ENCODE measurements around the gene GOLGA6L25. TPM values are rescaled to one million over a fixed set of nuclear protein-coding genes. Genes with fewer than 3 reads are reported as not detected.
"Not testable (repeated sequence)": the region's sequence is repeated elsewhere in the genome, so short reads cannot be mapped to it uniquely, and the experiment has no call there.

The GOLGA6L25 gene, protein sequence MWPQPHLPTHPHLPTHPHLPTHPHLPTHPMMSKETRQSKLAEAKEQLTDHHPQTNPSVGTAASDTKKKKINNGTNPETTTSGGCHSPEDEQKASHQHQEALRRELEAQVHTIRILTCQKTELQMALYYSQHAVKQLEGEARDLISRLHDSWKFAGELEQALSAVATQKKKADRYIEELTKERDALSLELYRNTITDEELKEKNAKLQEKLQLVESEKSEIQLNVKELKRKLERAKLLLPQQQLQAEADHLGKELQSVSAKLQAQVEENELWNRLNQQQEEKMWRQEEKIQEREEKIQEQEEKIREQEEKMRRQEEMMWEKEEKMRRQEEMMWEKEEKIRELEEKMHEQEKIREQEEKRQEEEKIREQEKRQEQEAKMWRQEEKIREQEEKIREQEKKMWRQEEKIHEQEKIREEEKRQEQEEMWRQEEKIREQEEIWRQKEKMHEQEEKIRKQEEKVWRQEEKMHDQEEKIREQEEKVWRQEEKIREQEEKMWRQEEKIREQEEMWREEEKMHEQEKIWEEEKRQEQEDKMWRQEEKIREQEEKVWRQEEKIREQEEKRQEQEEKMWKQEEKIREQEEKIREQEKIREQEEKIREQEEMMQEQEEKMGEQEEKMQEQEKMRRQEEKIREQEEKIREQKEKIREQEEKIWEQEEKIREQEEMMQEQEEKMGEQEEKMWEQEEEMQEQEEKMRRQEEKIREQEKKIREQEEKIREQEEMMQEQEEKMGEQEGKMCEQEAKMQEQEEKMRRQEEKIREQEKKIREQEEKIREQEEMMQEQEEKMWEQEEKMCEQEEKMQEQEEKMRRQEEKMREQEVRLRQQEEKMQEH
- total RNA-seq: not detected in 2 replicates
- long read RNA-seq: 0 reads

DNA sequence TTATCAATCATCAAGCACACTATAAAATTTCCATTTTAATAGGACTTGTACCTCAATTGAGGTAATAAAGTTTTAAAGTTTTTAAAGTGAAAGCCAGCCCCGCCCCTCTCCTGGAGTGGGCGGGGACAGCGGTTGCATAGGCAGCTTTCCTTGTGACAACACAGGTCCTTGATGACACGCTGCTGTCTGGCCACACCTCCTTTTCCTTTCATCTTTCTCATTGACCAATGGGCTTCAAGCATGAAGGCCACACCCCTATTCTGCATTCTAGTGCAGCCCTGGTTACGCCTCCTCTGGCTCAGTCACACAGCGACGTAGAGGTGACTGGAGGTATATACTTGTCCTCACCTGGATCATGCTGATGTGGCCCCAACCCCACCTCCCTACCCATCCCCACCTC is at the start of gene GOLGA6L25:
Gene GOLGA6L25, plus strand, starts transcription at position 301 of the 400 bp plus-strand sequence. Its CDS starts 61 bp downstream, at position 362.
- H3K36me3 Mint-ChIP-seq (ENCODE audit: insufficient read depth); H3K9me3 Mint-ChIP-seq (ENCODE audit: low read depth); H3K27ac Mint-ChIP-seq; H3K27me3 Mint-ChIP-seq; H3K4me1 Mint-ChIP-seq (ENCODE audit: low read depth); DNase-seq (ENCODE audit: low spot score, unreplicated experiment); H3K4me3 Mint-ChIP-seq (ENCODE audit: low read depth): not testable (repeated sequence)

GRCh38 chr15:28508217-28508889 is 45.0 kb upstream of the GOLGA6L25 start:
- H3K4me1 Mint-ChIP-seq (ENCODE audit: low read depth); H3K4me3 Mint-ChIP-seq (ENCODE audit: low read depth); DNase-seq (ENCODE audit: low spot score, unreplicated experiment); H3K27me3 Mint-ChIP-seq; H3K36me3 Mint-ChIP-seq (ENCODE audit: insufficient read depth); H3K9me3 Mint-ChIP-seq (ENCODE audit: low read depth); H3K27ac Mint-ChIP-seq: not testable (repeated sequence)

DNA sequence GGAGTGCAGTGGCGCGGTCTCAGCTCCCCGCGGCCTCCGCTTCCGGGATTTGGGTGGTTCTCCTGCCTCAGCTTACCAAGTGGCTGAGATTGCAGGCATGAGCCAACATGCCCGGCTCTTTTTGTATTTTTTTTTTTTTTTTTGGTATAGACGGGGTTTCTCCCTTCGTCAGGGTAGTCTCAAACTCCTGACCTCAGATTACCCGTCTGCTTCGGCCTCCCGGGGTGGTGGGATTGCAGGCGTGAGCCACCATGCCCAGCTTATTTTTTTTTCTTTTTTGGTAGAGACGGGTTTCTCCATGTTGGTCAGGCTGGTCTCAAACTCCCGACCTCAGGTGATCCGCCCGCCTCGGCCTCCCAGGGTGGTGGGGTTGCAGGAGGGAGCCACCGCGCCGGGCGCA is 39.2 kb upstream of the GOLGA6L25 start:
- not testable (repeated sequence) for H3K9me3 Mint-ChIP-seq (ENCODE audit: low read depth)

DNA sequence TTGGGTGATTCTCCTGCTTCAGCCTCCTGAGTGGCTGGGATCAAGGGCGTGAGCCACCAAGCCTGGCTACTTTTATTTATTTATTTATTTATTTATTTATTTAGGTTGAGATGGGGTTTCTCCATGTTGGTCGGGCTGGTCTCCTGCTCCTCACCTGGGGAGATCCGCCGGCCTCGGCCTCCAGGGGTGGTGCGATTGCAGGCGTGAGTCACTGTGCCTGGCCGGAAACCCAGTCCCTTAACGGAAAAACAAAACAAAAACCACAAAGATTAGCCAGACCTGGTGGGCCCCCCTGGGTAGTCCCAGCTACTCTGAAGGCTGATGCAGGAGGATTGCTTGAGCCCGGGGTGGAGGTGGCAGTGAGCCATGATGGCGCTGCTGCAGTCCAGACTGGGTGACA is 38.2 kb upstream of the GOLGA6L25 start:
- H3K27me3 Mint-ChIP-seq; H3K4me1 Mint-ChIP-seq (ENCODE audit: low read depth); H3K36me3 Mint-ChIP-seq (ENCODE audit: insufficient read depth); H3K4me3 Mint-ChIP-seq (ENCODE audit: low read depth); H3K27ac Mint-ChIP-seq; H3K9me3 Mint-ChIP-seq (ENCODE audit: low read depth); DNase-seq (ENCODE audit: low spot score, unreplicated experiment): not testable (repeated sequence)

More for the DNA sequence above, 39.2 kb upstream of the GOLGA6L25 start:
- not testable (repeated sequence) for H3K36me3 Mint-ChIP-seq (ENCODE audit: insufficient read depth); H3K27ac Mint-ChIP-seq; DNase-seq (ENCODE audit: low spot score, unreplicated experiment); H3K27me3 Mint-ChIP-seq; H3K4me3 Mint-ChIP-seq (ENCODE audit: low read depth); H3K4me1 Mint-ChIP-seq (ENCODE audit: low read depth)

GRCh38 chr15:28532954-28533353 is 20.4 kb upstream of the GOLGA6L25 start, which contains the start of gene GOLGA8G:
GOLGA8G (minus strand) TSS chr15:28532971; CDS start chr15:28532909, 62 bp downstream.
- H3K27me3 Mint-ChIP-seq; H3K4me1 Mint-ChIP-seq (ENCODE audit: low read depth); H3K9me3 Mint-ChIP-seq (ENCODE audit: low read depth); H3K36me3 Mint-ChIP-seq (ENCODE audit: insufficient read depth); H3K4me3 Mint-ChIP-seq (ENCODE audit: low read depth); H3K27ac Mint-ChIP-seq; DNase-seq (ENCODE audit: low spot score, unreplicated experiment): not testable (repeated sequence)

- not testable (repeated sequence) for H3K4me1 Mint-ChIP-seq (ENCODE audit: low read depth)
These were observed 20.0 kb downstream of the GOLGA6L25 start for GRCh38 chr15:28573351-28573750.

GRCh38 chr15:28588977-28589606 is 35.7 kb downstream of the GOLGA6L25 start:
- not testable (repeated sequence) for H3K4me1 Mint-ChIP-seq (ENCODE audit: low read depth); H3K27ac Mint-ChIP-seq; H3K27me3 Mint-ChIP-seq; DNase-seq (ENCODE audit: low spot score, unreplicated experiment); H3K36me3 Mint-ChIP-seq (ENCODE audit: insufficient read depth); H3K9me3 Mint-ChIP-seq (ENCODE audit: low read depth); H3K4me3 Mint-ChIP-seq (ENCODE audit: low read depth)

More at GRCh38 chr15:28573351-28573750, 20.0 kb downstream of the GOLGA6L25 start:
- not testable (repeated sequence) for H3K27ac Mint-ChIP-seq; H3K36me3 Mint-ChIP-seq (ENCODE audit: insufficient read depth); H3K27me3 Mint-ChIP-seq; H3K4me3 Mint-ChIP-seq (ENCODE audit: low read depth); DNase-seq (ENCODE audit: low spot score, unreplicated experiment); H3K9me3 Mint-ChIP-seq (ENCODE audit: low read depth)

DNA sequence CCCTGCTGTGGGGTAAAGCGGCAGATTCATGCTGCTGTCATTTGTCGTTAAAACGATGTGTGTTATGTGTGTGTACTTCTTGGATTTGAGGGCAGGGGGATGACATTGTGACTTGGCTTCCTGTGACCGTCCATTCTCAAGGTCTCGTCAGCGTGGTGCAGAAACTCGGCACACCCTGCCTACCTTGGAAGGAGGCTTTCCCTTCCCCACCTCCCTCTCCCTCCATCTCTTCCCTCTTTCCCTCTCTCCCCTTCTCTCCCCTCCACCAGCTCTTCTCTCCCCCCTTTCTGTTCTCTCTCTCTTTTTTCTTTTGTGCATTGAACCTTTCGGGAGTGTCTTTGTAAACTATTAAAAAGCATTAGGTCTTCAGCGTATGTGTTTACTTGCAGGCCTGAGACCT is 36.4 kb downstream of the GOLGA6L25 start:
- H3K4me3 Mint-ChIP-seq (ENCODE audit: low read depth): peak overlapping the region; percentile 90
- DNase-seq (ENCODE audit: low spot score, unreplicated experiment); H3K27me3 Mint-ChIP-seq; H3K4me1 Mint-ChIP-seq (ENCODE audit: low read depth); H3K36me3 Mint-ChIP-seq (ENCODE audit: insufficient read depth); H3K9me3 Mint-ChIP-seq (ENCODE audit: low read depth): not testable (repeated sequence)
- peak overlapping the region; percentile 97 for H3K27ac Mint-ChIP-seq

DNA sequence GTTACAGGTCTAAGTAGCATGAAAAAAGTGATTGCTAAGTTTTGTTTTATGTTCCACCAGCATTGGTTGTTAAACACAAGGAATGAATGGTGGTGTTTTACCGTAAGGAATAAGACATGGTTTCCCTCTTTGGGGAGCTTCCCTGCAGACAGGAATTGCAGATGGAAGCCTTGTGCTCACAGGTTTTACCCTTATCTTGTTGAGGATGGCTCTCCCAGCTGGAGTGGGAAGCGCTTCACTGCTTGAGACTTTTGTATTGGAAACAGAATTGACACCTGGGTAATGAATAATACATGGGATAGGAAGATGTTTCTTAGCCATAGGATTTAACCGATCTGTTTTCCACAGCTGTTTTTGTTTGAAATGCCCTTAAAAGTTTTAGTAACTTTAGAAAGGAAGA is 39.0 kb downstream of the GOLGA6L25 start:
- not testable (repeated sequence) for H3K36me3 Mint-ChIP-seq (ENCODE audit: insufficient read depth); DNase-seq (ENCODE audit: low spot score, unreplicated experiment); H3K9me3 Mint-ChIP-seq (ENCODE audit: low read depth); H3K4me1 Mint-ChIP-seq (ENCODE audit: low read depth); H3K27ac Mint-ChIP-seq; H3K27me3 Mint-ChIP-seq; H3K4me3 Mint-ChIP-seq (ENCODE audit: low read depth)

DNA sequence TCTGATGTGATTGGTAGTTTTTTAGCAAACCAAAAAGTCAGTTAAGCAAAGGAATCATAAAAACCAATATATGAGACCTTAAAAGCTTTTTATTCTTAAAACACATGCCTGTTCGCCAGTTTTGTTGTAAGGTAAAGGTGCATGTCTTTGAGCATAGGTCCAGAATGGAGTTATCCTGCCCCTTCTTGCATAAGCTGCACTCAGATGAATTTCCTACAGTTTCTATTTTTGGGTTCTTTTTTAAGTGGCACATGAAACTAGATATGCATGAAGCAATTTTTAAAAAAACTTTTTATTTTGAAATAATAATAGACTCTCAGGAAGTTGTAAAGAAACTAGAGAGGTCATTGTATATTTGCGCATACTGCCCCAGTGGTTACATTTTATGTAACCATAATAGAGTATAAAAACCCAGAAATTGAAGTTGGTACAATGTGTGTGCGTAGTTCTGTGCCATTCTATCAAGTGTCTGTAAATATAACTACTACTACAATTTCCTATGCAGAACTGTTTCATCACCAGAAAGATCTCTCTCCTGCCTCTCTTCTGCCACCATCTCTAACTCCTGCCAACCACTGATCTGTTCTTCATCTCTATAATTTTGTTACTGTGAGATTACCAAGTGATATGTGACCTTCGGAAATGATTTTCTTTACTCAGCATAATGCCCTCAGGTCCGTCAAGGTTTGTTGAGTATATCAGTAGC is 40.2 kb downstream of the GOLGA6L25 start:
- not testable (repeated sequence) for DNase-seq (ENCODE audit: low spot score, unreplicated experiment); H3K27ac Mint-ChIP-seq; H3K4me3 Mint-ChIP-seq (ENCODE audit: low read depth); H3K4me1 Mint-ChIP-seq (ENCODE audit: low read depth); H3K36me3 Mint-ChIP-seq (ENCODE audit: insufficient read depth); H3K27me3 Mint-ChIP-seq; H3K9me3 Mint-ChIP-seq (ENCODE audit: low read depth)

DNA sequence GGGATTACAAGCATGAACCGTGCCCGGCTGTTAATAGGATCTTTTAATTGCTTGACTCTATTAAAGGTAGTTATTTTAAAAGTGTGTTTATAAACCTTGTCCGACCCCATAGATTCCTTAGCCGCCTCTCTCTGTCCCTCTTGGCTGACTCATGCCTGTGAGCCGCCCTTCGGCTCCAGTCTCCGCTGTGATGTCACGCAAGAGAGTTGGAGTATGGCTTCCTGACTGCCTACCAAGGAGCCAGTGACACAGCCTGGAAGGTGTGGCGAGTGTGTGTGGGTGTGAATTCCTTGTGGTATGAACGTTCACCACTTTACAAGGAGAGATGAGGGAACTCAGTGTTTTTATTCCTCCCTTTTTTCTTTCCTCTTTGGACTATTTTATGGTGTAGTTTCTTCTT is 44.1 kb downstream of the GOLGA6L25 start:
- not testable (repeated sequence) for H3K4me1 Mint-ChIP-seq (ENCODE audit: low read depth); H3K9me3 Mint-ChIP-seq (ENCODE audit: low read depth); H3K4me3 Mint-ChIP-seq (ENCODE audit: low read depth); H3K36me3 Mint-ChIP-seq (ENCODE audit: insufficient read depth); H3K27ac Mint-ChIP-seq; DNase-seq (ENCODE audit: low spot score, unreplicated experiment); H3K27me3 Mint-ChIP-seq

- not testable (repeated sequence) for H3K4me3 Mint-ChIP-seq (ENCODE audit: low read depth); H3K27me3 Mint-ChIP-seq; DNase-seq (ENCODE audit: low spot score, unreplicated experiment); H3K27ac Mint-ChIP-seq; H3K9me3 Mint-ChIP-seq (ENCODE audit: low read depth); H3K4me1 Mint-ChIP-seq (ENCODE audit: low read depth); H3K36me3 Mint-ChIP-seq (ENCODE audit: insufficient read depth)
These were observed 44.8 kb downstream of the GOLGA6L25 start for GRCh38 chr15:28598209-28598608.
